GM13976 (cell line): ENCODE data around the gene PDZRN3.

Source experiments
- DNase-seq: peaks from one replicate; pipeline ENCODE4 v3.0.0; 2012; ENCODE audit warnings: low spot score
- CTCF ChIP-seq: IDR thresholded peaks from 2 replicates; pipeline ENCODE4 v1.5.1; 2012; ENCODE audit warnings: borderline replicate concordance, mild to moderate bottlenecking; ENCODE audit not compliant: insufficient read depth; ENCODE audit errors: extremely low read depth, missing control alignments, control extremely low read depth
- in situ Hi-C: fragments of 300-500 bp; cut with MboI; formaldehyde crosslinking; loops from one replicate; pipeline ENCODE4 v1.12.0; 2022; ENCODE audit warnings: low sequenced_read_pairs, mixed read lengths, inconsistent platforms; ENCODE audit not compliant: unreplicated experiment

Gene PDZRN3

GRCh38 chr3:73516631-73517030 lies 108.1 kb downstream of the PDZRN3 start:
- in situ Hi-C loops, result no loop called here
- DNase-seq, result no peak
- TF ChIP-seq CTCF, result no peak

- no peak for TF ChIP-seq CTCF
- DNase-seq, result no peak
- in situ Hi-C loops, result no loop called here
These were observed 111.5 kb downstream of the PDZRN3 start for GRCh38 chr3:73513260-73513659.

GRCh38 chr3:73511571-73512525 lies 112.9 kb downstream of the PDZRN3 start:
- TF ChIP-seq CTCF, result no peak
- no peak for DNase-seq
- in situ Hi-C loops, result no loop called here

- DNase-seq, result no peak
- in situ Hi-C loops, result no loop called here
- TF ChIP-seq CTCF, result no peak
These were observed 114.0 kb downstream of the PDZRN3 start for GRCh38 chr3:73510784-73511183.

- no peak for DNase-seq
- TF ChIP-seq CTCF, result no peak
- in situ Hi-C loops, result no loop called here
These were observed 114.4 kb downstream of the PDZRN3 start for GRCh38 chr3:73510334-73510733.

GRCh38 chr3:73509816-73510215 lies 114.9 kb downstream of the PDZRN3 start:
- in situ Hi-C loops, result no loop called here
- DNase-seq, result no peak
- no peak for TF ChIP-seq CTCF
